HCT116 (cell line): ENCODE results near the gene FCHSD2. TPM values are rescaled to one million over a fixed set of nuclear protein-coding genes. Genes with fewer than 3 reads are reported as not detected.

Experiments used
- JUND ChIP-seq: IDR thresholded peaks from 2 replicates; pipeline ENCODE4 v1.6.1; 2012
- total RNA-seq: library from RNA; stranded (reverse); gene quantifications from one replicate; pipeline ENCODE4 v1.2.1, GENCODE V29; 2021; ENCODE audit not compliant: unreplicated experiment
- TF ChIP-seq, protein P1 (sequence below): IDR thresholded peaks from 2 replicates; pipeline ENCODE4 v1.6.1; 2012; ENCODE audit warnings: low read depth

The FCHSD2 gene
- total RNA-seq, 1 experiment from 2014 or later: 15.0 TPM

- TF ChIP-seq, protein P1, sequence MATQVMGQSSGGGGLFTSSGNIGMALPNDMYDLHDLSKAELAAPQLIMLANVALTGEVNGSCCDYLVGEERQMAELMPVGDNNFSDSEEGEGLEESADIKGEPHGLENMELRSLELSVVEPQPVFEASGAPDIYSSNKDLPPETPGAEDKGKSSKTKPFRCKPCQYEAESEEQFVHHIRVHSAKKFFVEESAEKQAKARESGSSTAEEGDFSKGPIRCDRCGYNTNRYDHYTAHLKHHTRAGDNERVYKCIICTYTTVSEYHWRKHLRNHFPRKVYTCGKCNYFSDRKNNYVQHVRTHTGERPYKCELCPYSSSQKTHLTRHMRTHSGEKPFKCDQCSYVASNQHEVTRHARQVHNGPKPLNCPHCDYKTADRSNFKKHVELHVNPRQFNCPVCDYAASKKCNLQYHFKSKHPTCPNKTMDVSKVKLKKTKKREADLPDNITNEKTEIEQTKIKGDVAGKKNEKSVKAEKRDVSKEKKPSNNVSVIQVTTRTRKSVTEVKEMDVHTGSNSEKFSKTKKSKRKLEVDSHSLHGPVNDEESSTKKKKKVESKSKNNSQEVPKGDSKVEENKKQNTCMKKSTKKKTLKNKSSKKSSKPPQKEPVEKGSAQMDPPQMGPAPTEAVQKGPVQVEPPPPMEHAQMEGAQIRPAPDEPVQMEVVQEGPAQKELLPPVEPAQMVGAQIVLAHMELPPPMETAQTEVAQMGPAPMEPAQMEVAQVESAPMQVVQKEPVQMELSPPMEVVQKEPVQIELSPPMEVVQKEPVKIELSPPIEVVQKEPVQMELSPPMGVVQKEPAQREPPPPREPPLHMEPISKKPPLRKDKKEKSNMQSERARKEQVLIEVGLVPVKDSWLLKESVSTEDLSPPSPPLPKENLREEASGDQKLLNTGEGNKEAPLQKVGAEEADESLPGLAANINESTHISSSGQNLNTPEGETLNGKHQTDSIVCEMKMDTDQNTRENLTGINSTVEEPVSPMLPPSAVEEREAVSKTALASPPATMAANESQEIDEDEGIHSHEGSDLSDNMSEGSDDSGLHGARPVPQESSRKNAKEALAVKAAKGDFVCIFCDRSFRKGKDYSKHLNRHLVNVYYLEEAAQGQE: no peak
- TF ChIP-seq JUND: no peak
- TF ChIP-seq, all 23 proteins: peak for 3
Measured at GRCh38 chr11:72787216-72788104, 354.7 kb downstream of the FCHSD2 start (continued).

Other genes starting within 250 kb of the FCHSD2 start
- gene P2RY2, start 76.0 kb upstream of the FCHSD2 start, total RNA-seq: 2.9 TPM
- 0.15 TPM for gene P2RY6, start 130.0 kb upstream of the FCHSD2 start, total RNA-seq
- gene ARHGEF17, start 166.0 kb upstream of the FCHSD2 start, total RNA-seq: 18.2 TPM
- gene RELT, start 234.1 kb upstream of the FCHSD2 start, total RNA-seq: 13.8 TPM